Activated naive CD8-positive, alpha-beta T cell treated with anti-CD3 and anti-CD28 coated beads, Interleukin-2, amount 10 ng/mL, durations not matched to agents 7 days and 5 days (primary cell): ENCODE measurements around the gene DIO3. TPM values are rescaled to one million over a fixed set of nuclear protein-coding genes. Genes with fewer than 3 reads are reported as not detected.
"Not testable (repeated sequence)": the region's sequence is repeated elsewhere in the genome, so short reads cannot be mapped to it uniquely, and the experiment has no call there.

Source experiments
- ATAC-seq: fragments of 150-1000 bp; cut with Tn5 transposase; one replicate; pipeline ENCODE4 v1.10.0; 2021; ENCODE audit warnings: low read depth, moderate library complexity
- POLR2A ChIA-PET: fragments of 350-600 bp; sonication (Branson Sonifier 250); formaldehyde crosslinking; loops from one replicate; lab custom pipeline; 2021; ENCODE audit warnings: antibody characterized with exemption; lab: Charles Lee
- DNase-seq: peaks from one replicate; pipeline ENCODE4 v3.0.0; 2021
- H3K27ac Mint-ChIP-seq: one replicate; pipeline ENCODE4 v1.8.0; 2022; ENCODE audit warnings: mild to moderate bottlenecking, mixed read lengths
- H3K27me3 Mint-ChIP-seq: one replicate; pipeline ENCODE4 v1.8.0; 2022; ENCODE audit warnings: mild to moderate bottlenecking, moderate library complexity, mixed read lengths
- H3K36me3 Mint-ChIP-seq: one replicate; pipeline ENCODE4 v1.8.0; 2021; ENCODE audit warnings: mild to moderate bottlenecking, mixed read lengths
- H3K4me1 Mint-ChIP-seq: one replicate; pipeline ENCODE4 v1.8.0; 2021; ENCODE audit warnings: mixed read lengths
- H3K4me3 Mint-ChIP-seq: one replicate; pipeline ENCODE4 v1.8.0; 2022; ENCODE audit warnings: mild to moderate bottlenecking, moderate library complexity, mixed read lengths
- H3K9me3 Mint-ChIP-seq: one replicate; pipeline ENCODE4 v1.8.0; 2021; ENCODE audit warnings: mixed read lengths
- total RNA-seq, 2 experiments: library from RNA; stranded (reverse); gene quantifications; one replicate each; pipeline ENCODE4 v1.2.3, GENCODE V29; 2021

DIO3 gene
- total RNA-seq, 2 experiments from 2014 or later: not detected

DNA sequence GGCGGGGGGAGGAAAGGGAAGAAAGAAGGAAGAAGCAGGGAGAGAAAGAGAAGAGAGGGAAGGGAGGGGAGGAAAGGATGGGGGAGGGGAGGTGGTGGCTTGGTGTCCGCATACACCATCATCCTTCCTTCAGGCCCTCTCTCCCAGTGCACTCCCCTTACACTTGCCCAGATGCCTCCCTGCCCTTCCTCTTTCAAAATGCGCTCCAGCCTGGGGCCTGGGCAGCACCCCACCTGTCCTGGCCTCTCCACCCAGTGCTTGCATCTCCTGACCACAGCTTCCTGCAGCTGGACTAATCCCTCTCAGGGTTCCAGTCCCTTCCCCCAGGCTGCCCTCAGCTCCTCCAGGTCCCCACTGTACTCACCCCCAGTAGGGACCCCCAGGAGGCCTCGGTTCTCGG is 12.6 kb upstream of the DIO3 start:
- no peak for ATAC-seq
- POLR2A ChIA-PET: no interaction called here

DNA sequence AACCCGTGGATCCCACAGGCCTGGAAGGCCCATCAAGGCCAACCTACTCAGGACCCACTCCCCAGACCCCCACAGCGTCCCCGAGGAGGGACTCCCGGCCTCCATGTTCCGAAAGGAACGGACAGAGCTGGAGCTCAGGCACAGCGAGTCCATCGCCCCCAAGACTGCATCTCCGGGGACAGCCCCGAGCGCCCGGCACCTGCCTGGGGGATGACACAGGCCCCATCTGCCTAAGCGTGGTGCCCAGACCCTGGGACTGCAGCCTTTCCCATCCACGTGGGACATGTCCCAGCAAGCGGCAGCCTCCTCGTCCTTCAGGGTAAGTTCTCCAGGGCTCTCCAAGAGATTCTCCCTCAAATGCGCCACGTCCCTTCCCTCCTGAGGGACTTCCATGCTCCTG is 12.1 kb upstream of the DIO3 start:
- Mint-ChIP-seq H3K27me3 (no peaks in the 10 kb centered on the region), H3K27ac (no peak overlapping the region), H3K4me1 (no peaks in the 10 kb centered on the region), H3K4me3 (no peak overlapping the region), H3K9me3 (no peaks in the 10 kb centered on the region), H3K36me3 (no peaks in the 10 kb centered on the region)
- DNase-seq (no peak), ATAC-seq (no peak)
- POLR2A ChIA-PET: no interaction called here

More for the DNA sequence above, 12.6 kb upstream of the DIO3 start:
- H3K4me1 Mint-ChIP-seq: no peaks in the 10 kb centered on the region
- H3K9me3 Mint-ChIP-seq: no peaks in the 10 kb centered on the region
- H3K27ac Mint-ChIP-seq: no peak overlapping the region
- H3K4me3 Mint-ChIP-seq: no peak overlapping the region
- no peak for DNase-seq
- H3K36me3 Mint-ChIP-seq: no peaks in the 10 kb centered on the region
- no peaks in the 10 kb centered on the region for H3K27me3 Mint-ChIP-seq

DNA sequence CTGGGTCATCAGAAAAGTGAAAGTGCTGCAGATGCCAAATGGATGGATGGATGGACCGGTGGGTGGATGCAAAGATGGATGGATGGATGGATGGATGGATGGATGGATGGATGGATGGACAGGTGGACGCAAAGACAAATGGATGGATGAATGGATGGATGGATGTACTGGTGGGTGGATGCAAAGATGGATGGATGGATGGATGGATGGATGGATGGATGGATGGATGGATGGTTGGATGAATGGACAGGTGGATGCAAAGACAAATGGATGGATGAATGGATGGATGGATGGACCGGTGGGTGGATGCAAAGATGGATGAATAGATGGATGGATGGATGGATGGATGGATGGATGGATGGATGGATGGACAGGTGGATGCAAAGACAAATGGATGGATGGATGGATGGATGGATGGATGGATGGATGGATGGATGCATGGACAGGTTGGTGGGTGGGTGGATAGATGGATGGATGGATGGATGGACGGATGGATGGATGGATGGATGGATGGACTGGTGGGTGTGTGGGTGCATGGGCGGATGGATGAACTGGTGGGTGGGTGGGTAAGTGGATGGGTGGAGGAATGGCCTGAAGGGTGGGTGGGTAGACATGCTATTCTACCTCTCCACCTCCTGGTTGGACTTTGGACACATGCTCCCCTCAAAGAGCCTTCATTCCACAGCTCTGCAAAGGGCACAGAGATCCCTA is 10.9 kb upstream of the DIO3 start:
- H3K4me1 Mint-ChIP-seq, H3K4me3 Mint-ChIP-seq, H3K27ac Mint-ChIP-seq, H3K36me3 Mint-ChIP-seq, H3K27me3 Mint-ChIP-seq, ATAC-seq, POLR2A ChIA-PET, H3K9me3 Mint-ChIP-seq, DNase-seq: not testable (repeated sequence)

- Mint-ChIP-seq H3K27ac (no peak overlapping the region), H3K36me3 (no peaks in the 10 kb centered on the region), H3K4me3 (no peak overlapping the region), H3K9me3 (no peaks in the 10 kb centered on the region), H3K4me1 (peaks cover 2% of the 10 kb centered on the region), H3K27me3 (no peaks in the 10 kb centered on the region)
- ATAC-seq: no peak
- DNase-seq: no peak
- POLR2A ChIA-PET: no interaction called here
Measured at GRCh38 chr14:101551729-101552595, 9.3 kb upstream of the DIO3 start.

GRCh38 chr14:101552786-101553231 is 8.5 kb upstream of the DIO3 start:
- Mint-ChIP-seq H3K4me3 (no peak overlapping the region), H3K9me3 (no peaks in the 10 kb centered on the region), H3K36me3 (no peaks in the 10 kb centered on the region), H3K27ac (no peak overlapping the region), H3K4me1 (peaks cover 2% of the 10 kb centered on the region), H3K27me3 (peaks cover 3% of the 10 kb centered on the region)
- POLR2A ChIA-PET: no interaction called here
- DNase-seq (no peak), ATAC-seq (no peak)

DNA sequence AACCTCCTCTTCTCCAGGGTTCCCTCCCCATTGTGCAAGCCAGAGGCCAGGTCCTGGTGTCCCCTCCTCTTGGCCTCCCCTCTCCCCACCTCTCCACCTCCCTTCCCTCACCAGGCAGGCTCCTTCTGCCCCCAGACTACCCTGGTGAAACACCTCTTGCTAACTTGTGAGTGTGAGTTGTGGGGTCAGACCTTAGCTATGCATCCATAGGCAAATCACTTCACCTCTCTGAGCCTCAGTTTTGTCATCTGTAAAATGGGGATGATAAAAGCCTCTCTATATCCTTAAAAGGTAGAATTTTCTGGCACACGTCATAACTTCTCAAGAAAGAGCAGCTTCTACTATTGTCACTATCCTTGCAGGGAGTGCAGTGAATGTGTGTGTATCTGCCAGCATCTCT is 7.9 kb upstream of the DIO3 start:
- Mint-ChIP-seq H3K9me3 (no peaks in the 10 kb centered on the region), H3K27ac (no peak overlapping the region), H3K4me3 (no peak overlapping the region), H3K4me1 (peaks cover 2% of the 10 kb centered on the region), H3K36me3 (no peaks in the 10 kb centered on the region), H3K27me3 (peaks cover 7% of the 10 kb centered on the region)
- ATAC-seq (no peak), DNase-seq (no peak)
- POLR2A ChIA-PET: no interaction called here

DNA sequence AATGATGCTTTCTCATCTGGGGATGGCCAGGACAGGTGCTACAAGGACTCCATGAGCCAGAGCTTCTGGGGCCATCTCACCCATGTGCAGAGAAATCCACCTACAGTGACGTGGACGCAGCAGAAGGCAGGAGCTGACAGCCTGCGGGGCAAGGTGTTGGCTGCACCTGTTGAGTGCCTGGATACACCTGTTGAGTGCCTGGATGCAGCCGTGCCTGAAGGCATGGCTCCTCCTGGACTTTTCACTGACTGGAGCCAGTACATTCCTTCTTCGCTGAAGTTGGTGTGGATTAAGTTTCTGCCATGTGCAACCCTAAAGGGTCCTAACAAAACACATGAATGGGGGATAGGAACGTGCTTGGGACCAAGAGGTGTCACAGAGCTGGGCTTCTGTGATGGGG is 7.4 kb upstream of the DIO3 start:
- no peak overlapping the region for H3K27ac Mint-ChIP-seq
- H3K9me3 Mint-ChIP-seq: no peaks in the 10 kb centered on the region
- POLR2A ChIA-PET: no interaction called here
- no peak for ATAC-seq
- no peak overlapping the region for H3K4me3 Mint-ChIP-seq
- DNase-seq: no peak
- no peaks in the 10 kb centered on the region for H3K36me3 Mint-ChIP-seq
- H3K4me1 Mint-ChIP-seq: peaks cover 2% of the 10 kb centered on the region
- peaks cover 12% of the 10 kb centered on the region for H3K27me3 Mint-ChIP-seq

- Mint-ChIP-seq H3K36me3 (no peaks in the 10 kb centered on the region), H3K4me1 (peaks cover 2% of the 10 kb centered on the region), H3K27ac (no peak overlapping the region), H3K9me3 (no peaks in the 10 kb centered on the region), H3K27me3 (peaks cover 18% of the 10 kb centered on the region), H3K4me3 (no peak overlapping the region)
- DNase-seq (no peak), ATAC-seq (no peak)
- POLR2A ChIA-PET: no interaction called here
Measured at GRCh38 chr14:101554991-101555668, 6.2 kb upstream of the DIO3 start.

DNA sequence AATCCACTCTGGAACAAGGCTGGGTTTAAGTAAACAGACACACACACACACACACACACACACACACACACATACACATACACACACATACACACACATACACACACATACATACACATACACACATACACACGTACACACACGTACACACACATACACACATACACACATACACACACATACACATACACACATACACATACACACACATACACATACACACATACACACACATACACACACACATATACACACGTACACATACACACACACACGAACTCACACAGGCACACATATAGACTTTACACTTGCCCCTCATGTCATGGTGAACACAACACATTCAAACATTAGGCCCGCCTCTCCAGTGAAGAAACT is 5.6 kb upstream of the DIO3 start:
- ATAC-seq, H3K9me3 Mint-ChIP-seq, H3K36me3 Mint-ChIP-seq, H3K4me3 Mint-ChIP-seq, DNase-seq, H3K4me1 Mint-ChIP-seq, POLR2A ChIA-PET, H3K27ac Mint-ChIP-seq: not testable (repeated sequence)
- peaks cover 18% of the 10 kb centered on the region for H3K27me3 Mint-ChIP-seq

- POLR2A ChIA-PET: no interaction called here
Measured at GRCh38 chr14:101556131-101556530, 5.2 kb upstream of the DIO3 start.

GRCh38 chr14:101556566-101557320 is 4.6 kb upstream of the DIO3 start:
- Mint-ChIP-seq H3K27ac (no peak overlapping the region), H3K4me3 (no peak overlapping the region)
- DNase-seq: no peak

More at GRCh38 chr14:101556131-101556530, 5.2 kb upstream of the DIO3 start:
- Mint-ChIP-seq H3K4me3 (no peak overlapping the region), H3K36me3 (no peaks in the 10 kb centered on the region), H3K27ac (no peak overlapping the region), H3K4me1 (peaks cover 2% of the 10 kb centered on the region), H3K9me3 (no peaks in the 10 kb centered on the region), H3K27me3 (peaks cover 18% of the 10 kb centered on the region)
- DNase-seq (no peak), ATAC-seq (no peak)

DNA sequence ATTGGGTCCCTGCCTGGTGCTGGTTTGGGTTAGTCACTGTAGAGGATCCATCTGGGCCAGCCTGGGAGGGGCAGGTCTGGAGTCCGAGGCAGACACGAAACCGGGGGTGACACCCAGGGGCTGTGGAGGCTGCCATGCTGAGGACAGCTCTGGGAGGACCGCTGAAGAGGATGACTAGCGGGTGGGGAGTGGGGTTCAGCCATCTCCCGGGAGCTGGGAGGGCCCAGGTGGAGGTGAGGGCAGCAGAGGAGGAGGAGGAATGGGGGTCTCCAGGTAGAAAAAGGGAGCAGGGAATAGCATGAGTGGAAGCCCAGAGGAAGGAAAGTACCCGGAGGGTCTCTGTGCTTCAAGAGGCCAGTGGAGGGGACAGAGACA is 4.0 kb upstream of the DIO3 start:
- no peak overlapping the region for H3K27ac Mint-ChIP-seq
- H3K9me3 Mint-ChIP-seq: peaks cover 3% of the 10 kb centered on the region
- H3K36me3 Mint-ChIP-seq: peaks cover 5% of the 10 kb centered on the region
- peaks cover 29% of the 10 kb centered on the region for H3K27me3 Mint-ChIP-seq
- no peak for DNase-seq
- no peak overlapping the region for H3K4me3 Mint-ChIP-seq
- H3K4me1 Mint-ChIP-seq: peaks cover 2% of the 10 kb centered on the region
- no peak for ATAC-seq
- POLR2A ChIA-PET: no interaction called here

More at GRCh38 chr14:101556566-101557320, 4.6 kb upstream of the DIO3 start:
- H3K36me3 Mint-ChIP-seq: peaks cover 3% of the 10 kb centered on the region
- no peaks in the 10 kb centered on the region for H3K9me3 Mint-ChIP-seq
- peaks cover 2% of the 10 kb centered on the region for H3K4me1 Mint-ChIP-seq
- ATAC-seq: no peak
- H3K27me3 Mint-ChIP-seq: peaks cover 23% of the 10 kb centered on the region
- POLR2A ChIA-PET: no interaction called here
